ENCODE data around the gene ZNF33A.

GRCh38 chr10:38007551-38007950 lies 2.9 kb upstream of the ZNF33A start:
- TF ChIP-seq CTCF (IDR thresholded peaks at IDR 0.05) (no peak), POLR2A (IDR thresholded peaks at IDR 0.05) (no peak)
